Lower lobe of right lung (tissue), 2 donors: ENCODE results near the gene FES. TPM values are rescaled to one million over a fixed set of nuclear protein-coding genes. Genes with fewer than 3 reads are reported as not detected.

Experiments
- ATAC-seq, 2 donors: fragments of 200-7000 bp; cut with Tn5 transposase; one replicate each; pipeline ENCODE4 v1.9.1; 2020 to 2022; ENCODE audit warnings: mild to moderate bottlenecking in 2 of 2, moderate library complexity in 2 of 2
- DNase-seq: peaks from one replicate; pipeline ENCODE4 v3.0.0-alpha.2; 2020
- H3K27ac ChIP-seq: fragments of 200-600 bp; one replicate; pipeline ENCODE4 v1.8.0; 2022
- H3K27me3 ChIP-seq: fragments of 200-600 bp; one replicate; pipeline ENCODE4 v1.8.0; 2022; ENCODE audit warnings: low read depth
- H3K36me3 ChIP-seq: fragments of 200-600 bp; one replicate; pipeline ENCODE4 v1.8.0; 2022; ENCODE audit warnings: mild to moderate bottlenecking
- H3K4me1 ChIP-seq: fragments of 200-600 bp; one replicate; pipeline ENCODE4 v1.8.0; 2022
- H3K4me3 ChIP-seq: fragments of 200-600 bp; one replicate; pipeline ENCODE4 v1.8.0; 2022; ENCODE audit warnings: mild to moderate bottlenecking
- H3K9me3 ChIP-seq: fragments of 200-600 bp; one replicate; pipeline ENCODE4 v1.8.0; 2022
- CTCF ChIP-seq: fragments of 200-600 bp; IDR thresholded peaks from one replicate; pipeline ENCODE4 v1.8.0; 2022; ENCODE audit warnings: antibody characterized with exemption, mild to moderate bottlenecking
- intact Hi-C: fragments of 100-400 bp; cut with DNase I; formaldehyde crosslinking; loops from one replicate; pipeline ENCODE4 v1.11.0; 2022
- total RNA-seq: library from RNA; stranded (reverse); fragmentation: NEBNext Ultra II Directional; extraction: Animal tissue kit (Norgen Biotek cat#: 25700); gene quantifications from one replicate; pipeline ENCODE4 v1.2.1, GENCODE V29; 2021
- donor health status: DM: no; HTN: yes; CAD: no; lungs with severe emphysema.

FES gene
- total RNA-seq, 1 donor from 2014 or later: 51.0 TPM

GRCh38 chr15:90901175-90902039, 17.1 kb downstream of the FES start:
- no peak for TF ChIP-seq CTCF
- H3K4me3 ChIP-seq: peak overlapping the region; percentile 85
- ATAC-seq (no peak), DNase-seq (no peak)
- no peaks in the 10 kb centered on the region for H3K9me3 ChIP-seq
- intact Hi-C loops: no loop called here
- peaks cover 21% of the 10 kb centered on the region for H3K4me1 ChIP-seq
- H3K27me3 ChIP-seq: no peaks in the 10 kb centered on the region
- H3K36me3 ChIP-seq: peaks cover 18% of the 10 kb centered on the region
- peak overlapping the region; percentile 94 for H3K27ac ChIP-seq

DNA sequence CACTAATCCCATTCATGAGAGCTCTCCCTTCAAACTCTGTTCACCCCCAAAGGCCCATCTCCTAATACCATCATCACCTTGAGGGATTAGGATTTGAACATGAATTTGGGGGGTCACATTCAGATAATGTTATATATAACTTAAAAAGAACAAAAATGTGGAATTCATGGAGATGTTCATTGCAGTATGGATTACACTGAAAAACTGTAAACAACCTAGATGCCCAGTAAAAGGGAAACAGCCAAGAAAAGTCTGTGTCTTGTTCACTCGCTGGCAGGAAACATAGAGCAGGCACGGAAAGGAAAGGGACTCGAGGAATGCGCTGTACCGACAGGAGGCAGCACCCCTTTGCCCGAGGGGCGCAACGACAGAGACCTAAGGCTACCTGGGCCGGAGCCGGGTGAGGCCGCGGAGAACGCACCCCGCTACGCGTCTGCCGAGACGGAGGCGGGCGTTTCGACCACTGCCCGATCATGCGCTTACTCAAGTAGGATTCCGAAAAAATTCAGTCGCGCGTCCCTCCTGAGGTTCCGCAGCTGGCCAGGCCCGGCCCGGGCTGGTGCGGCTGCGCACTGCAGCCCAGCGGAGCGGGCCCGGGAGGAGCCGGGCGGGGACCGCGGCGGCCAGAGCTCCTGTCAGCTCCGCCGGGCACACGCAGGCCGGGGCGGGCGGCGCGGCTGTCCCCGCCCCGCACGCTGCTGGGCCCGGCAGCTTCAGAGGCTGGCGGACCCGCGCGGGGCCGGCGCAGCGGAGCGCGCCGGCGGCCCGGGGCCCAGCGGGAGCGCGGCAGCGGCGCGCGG, 17.9 kb downstream of the FES start:
- intact Hi-C loops: no loop called here
- peaks cover 21% of the 10 kb centered on the region for H3K4me1 ChIP-seq
- no peaks in the 10 kb centered on the region for H3K27me3 ChIP-seq
- ATAC-seq (peak; percentile 94 to 95), DNase-seq (peak; percentile 84)
- peaks cover 25% of the 10 kb centered on the region for H3K36me3 ChIP-seq
- TF ChIP-seq CTCF: peak; percentile 83
- no peaks in the 10 kb centered on the region for H3K9me3 ChIP-seq
- H3K4me3 ChIP-seq: peak overlapping the region; percentile 85
- peak overlapping the region; percentile 94 for H3K27ac ChIP-seq

DNA sequence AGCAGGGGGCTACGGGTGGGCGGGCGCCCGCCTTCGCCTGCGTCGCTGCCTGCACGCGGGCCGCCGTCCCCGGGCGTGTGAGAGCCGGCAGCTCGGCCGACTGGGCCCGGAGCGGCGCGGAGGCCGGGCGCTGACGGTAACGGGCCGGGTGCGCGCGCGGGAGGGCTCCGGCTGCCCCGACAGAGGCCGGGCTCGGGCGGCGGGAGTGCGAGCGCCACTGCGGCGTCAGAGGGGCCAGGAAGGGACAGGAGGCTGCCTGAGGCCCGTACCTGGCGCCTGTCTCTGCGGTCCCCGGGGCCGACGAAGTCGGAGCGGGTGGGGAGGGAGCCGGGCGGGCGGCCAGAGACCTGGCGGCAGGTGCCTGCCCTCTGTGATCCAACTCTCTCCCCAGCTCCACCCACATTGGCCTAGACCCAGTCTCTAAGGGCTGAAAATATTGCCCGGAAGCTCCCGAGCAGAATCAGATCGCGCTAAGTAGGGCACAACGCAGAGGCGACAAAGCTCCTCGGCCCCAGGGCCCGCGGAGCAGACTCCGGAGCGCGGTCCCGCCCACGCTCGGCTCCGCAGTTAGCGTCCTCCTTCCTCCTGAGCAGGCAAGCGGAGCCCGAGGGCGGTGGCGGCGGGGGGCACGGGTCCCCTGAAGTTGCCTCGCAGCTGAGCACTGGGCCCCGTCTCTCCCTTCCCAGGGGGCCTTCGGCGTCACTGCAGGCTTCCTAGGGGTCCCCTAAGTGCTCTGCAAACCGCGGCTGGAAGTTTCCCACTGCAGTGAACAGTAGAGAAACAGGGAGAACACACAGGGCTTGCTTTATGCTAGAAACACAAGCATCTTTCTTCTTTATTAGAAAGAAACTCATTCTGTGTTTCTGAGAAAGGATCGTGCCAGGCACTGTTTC, 18.8 kb downstream of the FES start, which contains the start of gene MAN2A2:
MAN2A2 (plus strand) TSS at position 463 of the 893 bp plus-strand sequence. CDS start 906 bp downstream, outside the sequence.
- H3K27ac ChIP-seq: peak within 1 kb of the TSS; percentile 94
- intact Hi-C loops: no loop called here
- H3K36me3 ChIP-seq: peaks cover 34% of the 10 kb centered on the region
- DNase-seq: peak; percentile 89
- peak within 1 kb of the TSS; percentile 85 for H3K4me3 ChIP-seq
- H3K4me1 ChIP-seq: peaks cover 21% of the 10 kb centered on the region
- peak; percentile 82 to 83 for ATAC-seq
- no peaks in the 10 kb centered on the region for H3K27me3 ChIP-seq
- H3K9me3 ChIP-seq: no peaks in the 10 kb centered on the region
- no peak for TF ChIP-seq CTCF

DNA sequence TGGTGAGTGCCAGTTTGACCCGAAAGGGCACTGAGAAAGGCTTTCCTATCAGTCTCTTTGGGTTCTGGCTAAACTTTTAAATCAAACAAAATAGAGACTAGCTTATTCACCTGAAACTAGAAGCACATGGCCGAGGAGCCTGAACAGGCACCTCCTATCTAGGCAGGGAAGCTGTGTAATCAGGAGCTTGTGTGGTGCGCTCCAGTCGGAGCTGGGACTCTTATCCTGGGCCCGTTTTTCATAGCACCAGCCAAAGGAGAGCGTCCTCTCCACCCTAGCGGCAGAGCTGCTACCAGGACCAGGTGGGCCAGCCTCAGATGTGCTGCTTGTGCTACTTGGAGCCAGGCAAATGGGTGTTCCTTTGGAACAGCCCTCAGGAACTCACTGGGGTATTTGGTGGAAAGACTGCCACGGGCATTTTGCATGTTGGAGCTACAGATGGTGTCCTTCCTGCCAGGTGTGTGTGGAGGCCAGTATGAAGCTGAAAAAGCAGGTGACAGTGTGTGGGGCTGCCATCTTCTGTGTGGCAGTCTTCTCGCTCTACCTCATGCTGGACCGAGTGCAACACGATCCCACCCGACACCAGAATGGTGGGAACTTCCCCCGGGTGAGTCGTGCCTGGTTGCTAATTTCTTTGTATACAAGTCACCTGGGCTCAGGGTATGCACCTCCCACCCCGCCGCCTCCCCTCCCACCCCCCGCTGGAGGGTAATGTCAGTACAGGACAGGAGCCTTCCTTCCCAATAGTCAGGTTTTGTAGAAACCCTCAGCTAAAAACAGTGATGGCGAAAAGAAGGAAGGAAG, 19.6 kb downstream of the FES start:
- Histone ChIP-seq H3K27me3 (no peaks in the 10 kb centered on the region), H3K36me3 (peaks cover 42% of the 10 kb centered on the region), H3K9me3 (no peaks in the 10 kb centered on the region), H3K27ac (peak overlapping the region; percentile 94), H3K4me1 (peaks cover 21% of the 10 kb centered on the region), H3K4me3 (peak overlapping the region; percentile 85)
- intact Hi-C loops: no loop called here
- TF ChIP-seq CTCF: no peak
- peak in 1 of 2 donors; percentile 25 for ATAC-seq
- peak; percentile 45 for DNase-seq
